Neural progenitor cell (in vitro differentiated cells): ENCODE data around the gene STRN. TPM values are rescaled to one million over a fixed set of nuclear protein-coding genes. Genes with fewer than 3 reads are reported as not detected.
"Not testable (repeated sequence)": the region's sequence is repeated elsewhere in the genome, so short reads cannot be mapped to it uniquely, and the experiment has no call there.

Experiments used
- DNase-seq: peaks from one replicate; pipeline ENCODE4 v3.0.0-alpha.2; 2016; ENCODE audit warnings: low spot score
- H2AFZ ChIP-seq: fragments of 200-600 bp; sonication (generic); replicated peaks from 2 replicates; pipeline ENCODE4 v1.6.1; 2016; ENCODE audit warnings: antibody characterized with exemption
- H3F3A ChIP-seq: fragments of 200-600 bp; sonication (generic); 2 replicates; pipeline ENCODE4 v1.6.1; 2016; ENCODE audit warnings: antibody characterized with exemption, low read depth
- H3K27ac ChIP-seq: fragments of 200-600 bp; sonication (generic); 2 replicates; pipeline ENCODE4 v1.5.1; 2016; ENCODE audit warnings: mild to moderate bottlenecking
- H3K27me3 ChIP-seq: fragments of 200-600 bp; sonication (generic); 2 replicates; pipeline ENCODE4 v1.6.1; 2016; ENCODE audit warnings: mild to moderate bottlenecking, moderate library complexity
- H3K36me3 ChIP-seq: fragments of 200-600 bp; sonication (generic); 2 replicates; pipeline ENCODE4 v1.5.1; 2016
- H3K4me1 ChIP-seq: fragments of 200-600 bp; sonication (generic); 2 replicates; pipeline ENCODE4 v1.6.1; 2016; ENCODE audit warnings: mixed run types
- H3K4me2 ChIP-seq: fragments of 200-600 bp; sonication (generic); 2 replicates; pipeline ENCODE4 v1.6.1; 2016
- H3K4me3 ChIP-seq: fragments of 200-600 bp; sonication (generic); 2 replicates; pipeline ENCODE4 v1.5.1; 2016
- H3K79me2 ChIP-seq: fragments of 200-600 bp; sonication (generic); 2 replicates; pipeline ENCODE4 v1.6.1; 2016; ENCODE audit warnings: low read depth
- H3K9ac ChIP-seq: fragments of 200-600 bp; sonication (generic); 2 replicates; pipeline ENCODE4 v1.6.1; 2016
- H3K9me3 ChIP-seq: fragments of 200-600 bp; sonication (generic); 2 replicates; pipeline ENCODE4 v1.5.1; 2016; ENCODE audit warnings: low read depth
- H4K20me1 ChIP-seq: fragments of 200-600 bp; sonication (generic); 2 replicates; pipeline ENCODE4 v1.6.1; 2016; ENCODE audit warnings: low read depth
- H3K27ac Mint-ChIP-seq: 3 replicates; pipeline ENCODE4 v1.8.0; 2021; ENCODE audit warnings: mixed read lengths
- H3K27me3 Mint-ChIP-seq: 2 replicates; pipeline ENCODE4 v1.8.0; 2022; ENCODE audit warnings: low read depth, mild to moderate bottlenecking, inconsistent platforms, moderate library complexity, mixed read lengths; ENCODE audit not compliant: insufficient read depth
- H3K36me3 Mint-ChIP-seq: 3 replicates; pipeline ENCODE4 v1.8.0; 2021; ENCODE audit warnings: mixed read lengths
- H3K4me1 Mint-ChIP-seq: 3 replicates; pipeline ENCODE4 v1.8.0; 2021; ENCODE audit warnings: mixed read lengths
- H3K4me3 Mint-ChIP-seq: 3 replicates; pipeline ENCODE4 v1.8.0; 2021; ENCODE audit warnings: mild to moderate bottlenecking, moderate library complexity, mixed read lengths
- H3K9me3 Mint-ChIP-seq: 3 replicates; pipeline ENCODE4 v1.8.0; 2020; ENCODE audit warnings: mixed read lengths
- EZH2 ChIP-seq: fragments of 200-600 bp; sonication (generic); IDR thresholded peaks from 2 replicates; pipeline ENCODE4 v1.6.1; 2017; ENCODE audit warnings: antibody characterized with exemption, mild to moderate bottlenecking, moderate library complexity
- EZH2phosphoT487 ChIP-seq: fragments of 200-600 bp; sonication (generic); IDR thresholded peaks from 2 replicates; pipeline ENCODE4 v1.6.1; 2017; ENCODE audit warnings: antibody characterized with exemption
- total RNA-seq: library from RNA; depleted of rRNA; stranded (reverse); fragments of >200 nt; gene quantifications from 2 replicates; pipeline ENCODE4 v1.2.3, GENCODE V29; 2015; ENCODE audit warnings: low replicate concordance
- TF ChIP-seq, protein P1 (sequence below): fragments of 200-600 bp; sonication (generic); IDR thresholded peaks from 2 replicates; pipeline ENCODE4 v1.5.1; 2017; ENCODE audit warnings: antibody characterized with exemption, mild to moderate bottlenecking

Gene STRN
- total RNA-seq, 1 donor from 2014 or later, result 20.9 TPM

DNA sequence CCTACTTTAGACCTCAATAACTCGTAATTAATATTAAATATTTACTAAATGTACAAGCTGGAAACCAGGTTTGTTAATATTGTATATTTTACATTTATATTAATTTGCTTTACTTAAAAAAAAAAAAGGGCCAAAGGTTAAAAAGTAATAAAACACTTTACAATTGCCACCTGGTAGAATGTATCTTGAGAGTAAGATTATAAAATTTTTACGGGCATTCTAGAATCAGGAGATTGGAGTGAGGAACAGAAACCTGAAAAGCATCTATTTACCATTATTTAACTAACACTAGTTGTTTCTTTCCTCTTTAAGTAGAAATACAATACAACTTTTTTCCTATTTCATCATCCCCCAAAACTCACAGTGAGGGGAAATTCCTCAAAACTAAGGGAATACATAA is 15.6 kb upstream of the STRN start:
- Histone ChIP-seq H2AFZ (no peak overlapping the region), H3K9me3 (no peaks in the 10 kb centered on the region), H3K36me3 (no peaks in the 10 kb centered on the region), H4K20me1 (no peaks in the 10 kb centered on the region), H3K27me3 (no peaks in the 10 kb centered on the region), H3K4me1 (no peaks in the 10 kb centered on the region), H3K27ac (no peak overlapping the region), H3K79me2 (no peaks in the 10 kb centered on the region), H3K4me3 (no peak overlapping the region), H3F3A (no peaks in the 10 kb centered on the region), H3K9ac (no peak overlapping the region), H3K4me2 (no peak overlapping the region)
- Mint-ChIP-seq H3K9me3 (no peaks in the 10 kb centered on the region), H3K4me3 (no peak overlapping the region), H3K4me1 (no peaks in the 10 kb centered on the region), H3K27ac (no peak overlapping the region), H3K27me3 (no peaks in the 10 kb centered on the region), H3K36me3 (peaks cover 2% of the 10 kb centered on the region)
- DNase-seq, result no peak
- no peak for TF ChIP-seq EZH2phosphoT487
- TF ChIP-seq, protein P1, sequence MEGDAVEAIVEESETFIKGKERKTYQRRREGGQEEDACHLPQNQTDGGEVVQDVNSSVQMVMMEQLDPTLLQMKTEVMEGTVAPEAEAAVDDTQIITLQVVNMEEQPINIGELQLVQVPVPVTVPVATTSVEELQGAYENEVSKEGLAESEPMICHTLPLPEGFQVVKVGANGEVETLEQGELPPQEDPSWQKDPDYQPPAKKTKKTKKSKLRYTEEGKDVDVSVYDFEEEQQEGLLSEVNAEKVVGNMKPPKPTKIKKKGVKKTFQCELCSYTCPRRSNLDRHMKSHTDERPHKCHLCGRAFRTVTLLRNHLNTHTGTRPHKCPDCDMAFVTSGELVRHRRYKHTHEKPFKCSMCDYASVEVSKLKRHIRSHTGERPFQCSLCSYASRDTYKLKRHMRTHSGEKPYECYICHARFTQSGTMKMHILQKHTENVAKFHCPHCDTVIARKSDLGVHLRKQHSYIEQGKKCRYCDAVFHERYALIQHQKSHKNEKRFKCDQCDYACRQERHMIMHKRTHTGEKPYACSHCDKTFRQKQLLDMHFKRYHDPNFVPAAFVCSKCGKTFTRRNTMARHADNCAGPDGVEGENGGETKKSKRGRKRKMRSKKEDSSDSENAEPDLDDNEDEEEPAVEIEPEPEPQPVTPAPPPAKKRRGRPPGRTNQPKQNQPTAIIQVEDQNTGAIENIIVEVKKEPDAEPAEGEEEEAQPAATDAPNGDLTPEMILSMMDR, result no peak
- TF ChIP-seq EZH2, result no peak

DNA sequence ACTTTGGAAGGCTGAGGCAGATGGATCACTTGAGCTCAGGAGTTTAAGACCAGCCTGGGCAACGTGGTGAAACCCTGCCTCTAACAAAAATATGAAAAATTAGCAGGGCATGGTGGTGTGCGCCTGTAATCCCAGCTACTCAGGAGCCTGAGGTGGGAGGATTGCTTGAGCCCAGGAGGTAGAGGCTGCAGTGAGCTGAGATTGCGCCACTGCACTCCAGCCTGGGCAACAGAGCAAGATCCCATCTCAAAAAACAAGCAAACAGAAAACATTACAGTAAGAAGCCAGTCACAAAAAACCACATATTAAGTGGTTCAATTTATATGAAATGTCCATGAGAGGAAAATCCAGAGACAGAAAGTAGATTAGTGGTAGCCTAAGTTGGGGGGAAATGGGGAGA is 12.7 kb upstream of the STRN start:
- H3K9me3 ChIP-seq, H3K27me3 ChIP-seq, H3K27ac Mint-ChIP-seq, H4K20me1 ChIP-seq, H3K4me1 Mint-ChIP-seq, H3K4me1 ChIP-seq, H3K9me3 Mint-ChIP-seq, H2AFZ ChIP-seq, H3K4me2 ChIP-seq, H3K36me3 ChIP-seq, H3K4me3 ChIP-seq, H3F3A ChIP-seq, H3K9ac ChIP-seq, H3K79me2 ChIP-seq, H3K4me3 Mint-ChIP-seq, DNase-seq, H3K36me3 Mint-ChIP-seq, H3K27me3 Mint-ChIP-seq, H3K27ac ChIP-seq: not testable (repeated sequence)

DNA sequence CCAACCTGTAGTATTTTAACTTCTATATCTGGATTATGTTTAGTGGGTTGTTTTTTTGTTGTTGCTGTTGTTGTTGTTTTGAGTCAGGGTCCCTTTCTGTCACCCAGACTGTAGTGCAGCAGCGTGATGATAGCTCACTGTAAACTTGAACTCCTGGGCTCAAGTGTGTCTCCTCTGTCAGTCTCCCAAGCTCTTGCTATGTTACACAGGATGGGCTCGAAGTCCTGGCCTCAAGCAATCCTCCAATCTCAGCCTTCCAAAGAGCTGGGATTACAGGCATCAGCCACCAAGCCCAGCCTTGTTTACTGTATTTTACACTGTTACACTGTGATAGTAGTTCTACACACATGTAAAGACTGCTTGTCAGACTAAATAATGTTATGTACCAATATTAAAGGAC is 9.7 kb upstream of the STRN start:
- no peaks in the 10 kb centered on the region for H3F3A ChIP-seq
- H2AFZ ChIP-seq, result no peak overlapping the region
- H3K27me3 ChIP-seq, result no peaks in the 10 kb centered on the region
- Mint-ChIP-seq H3K4me1 (no peaks in the 10 kb centered on the region), H3K9me3 (no peaks in the 10 kb centered on the region), H3K27me3 (peaks cover 4% of the 10 kb centered on the region), H3K4me3 (no peak overlapping the region), H3K36me3 (peaks cover 2% of the 10 kb centered on the region), H3K27ac (no peak overlapping the region)
- no peak overlapping the region for H3K9ac ChIP-seq
- TF ChIP-seq EZH2, result no peak
- no peak overlapping the region for H3K4me2 ChIP-seq
- H3K27ac ChIP-seq, result no peak overlapping the region
- no peaks in the 10 kb centered on the region for H3K36me3 ChIP-seq
- DNase-seq, result no peak
- H3K9me3 ChIP-seq, result no peaks in the 10 kb centered on the region
- H3K4me3 ChIP-seq, result no peak overlapping the region
- no peaks in the 10 kb centered on the region for H3K4me1 ChIP-seq
- H3K79me2 ChIP-seq, result no peaks in the 10 kb centered on the region
- no peaks in the 10 kb centered on the region for H4K20me1 ChIP-seq

DNA sequence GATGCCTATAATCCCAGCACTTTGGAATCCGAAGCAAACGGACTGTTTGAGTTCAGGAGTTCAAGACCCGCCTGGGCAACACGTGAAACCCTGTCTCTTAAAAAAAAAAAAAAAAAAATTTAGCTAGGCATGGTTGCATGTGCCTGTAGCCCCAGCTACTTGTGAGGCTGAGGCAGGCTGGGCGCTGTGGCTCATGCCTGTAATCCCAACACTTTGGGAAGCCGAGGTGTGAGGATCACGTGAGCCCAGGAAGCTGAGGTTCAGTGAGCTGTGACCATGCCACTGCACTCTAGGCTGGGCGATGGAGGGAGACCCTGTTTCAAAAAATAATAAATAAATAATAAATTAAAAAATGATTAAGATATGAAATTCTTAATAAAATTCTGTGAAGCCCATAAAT is 9.0 kb upstream of the STRN start:
- no peaks in the 10 kb centered on the region for H3K79me2 ChIP-seq
- no peaks in the 10 kb centered on the region for H3F3A ChIP-seq
- H3K27ac ChIP-seq, result no peak overlapping the region
- H3K4me3 Mint-ChIP-seq, result no peak overlapping the region
- H3K4me2 ChIP-seq, result no peak overlapping the region
- no peaks in the 10 kb centered on the region for H3K27me3 ChIP-seq
- no peak overlapping the region for H3K27ac Mint-ChIP-seq
- H3K4me1 Mint-ChIP-seq, result no peaks in the 10 kb centered on the region
- no peaks in the 10 kb centered on the region for H3K9me3 ChIP-seq
- H3K36me3 ChIP-seq, result no peaks in the 10 kb centered on the region
- no peak overlapping the region for H3K9ac ChIP-seq
- H2AFZ ChIP-seq, result no peak overlapping the region
- H3K9me3 Mint-ChIP-seq, result no peaks in the 10 kb centered on the region
- peaks cover 4% of the 10 kb centered on the region for H3K27me3 Mint-ChIP-seq
- H3K36me3 Mint-ChIP-seq, result peaks cover 2% of the 10 kb centered on the region
- DNase-seq, result no peak
- no peaks in the 10 kb centered on the region for H3K4me1 ChIP-seq
- H4K20me1 ChIP-seq, result no peaks in the 10 kb centered on the region
- TF ChIP-seq EZH2phosphoT487 (no peak), EZH2 (no peak)
- TF ChIP-seq, protein P1, result no peak
- H3K4me3 ChIP-seq, result no peak overlapping the region
